NB4 (cell line): ENCODE measurements around the gene PDE3B.
"Not testable (repeated sequence)": the region's sequence is repeated elsewhere in the genome, so short reads cannot be mapped to it uniquely, and the experiment has no call there.

Experiments used
- DNase-seq: peaks from one replicate; pipeline ENCODE4 v3.0.0; 2010; ENCODE audit warnings: low read depth
- H3K4me3 ChIP-seq: one replicate; pipeline ENCODE4 v1.5.1; 2011; ENCODE audit warnings: mild to moderate bottlenecking, low read depth, low read length, moderate library complexity
- MAX ChIP-seq: IDR thresholded peaks from 2 replicates; pipeline ENCODE4 v1.6.1; 2011; ENCODE audit warnings: low read depth, low read length
- MYC ChIP-seq: IDR thresholded peaks from 2 replicates; pipeline ENCODE4 v1.6.1; 2011; ENCODE audit warnings: low read depth, low read length
- POLR2A ChIP-seq: IDR thresholded peaks from 2 replicates; pipeline ENCODE4 v1.6.1; 2011; ENCODE audit warnings: mild to moderate bottlenecking; ENCODE audit not compliant: insufficient read length; ENCODE audit errors: extremely low read depth
- TF ChIP-seq, protein P1 (sequence below): IDR thresholded peaks from one replicate; pipeline ENCODE4 v1.5.1; 2012; ENCODE audit warnings: low read depth, low read length

The PDE3B gene

DNA sequence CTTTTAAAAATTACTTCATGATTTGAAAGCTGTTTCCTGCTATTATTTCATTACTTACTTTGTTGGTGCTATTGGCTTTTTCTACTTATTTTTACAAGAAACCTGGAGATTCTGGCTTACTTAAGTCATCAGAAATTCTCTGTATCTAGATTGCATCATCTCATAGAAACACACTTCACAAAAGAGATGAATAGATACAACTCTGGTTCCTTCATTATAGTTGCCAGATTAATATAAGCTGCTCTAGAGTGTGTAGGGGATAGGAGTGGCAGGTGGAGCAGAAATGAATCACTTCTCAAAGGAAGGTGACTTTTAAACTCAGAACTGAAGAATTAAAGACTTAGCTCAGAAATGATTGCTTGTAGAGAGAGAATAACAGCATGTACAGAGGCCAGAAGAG lies 228.4 kb downstream of the PDE3B start:
- DNase-seq = no peak
- H3K4me3 ChIP-seq = no peak overlapping the region
- TF ChIP-seq MAX = no peak
- TF ChIP-seq POLR2A = no peak
- TF ChIP-seq MYC = no peak
- TF ChIP-seq, protein P1, sequence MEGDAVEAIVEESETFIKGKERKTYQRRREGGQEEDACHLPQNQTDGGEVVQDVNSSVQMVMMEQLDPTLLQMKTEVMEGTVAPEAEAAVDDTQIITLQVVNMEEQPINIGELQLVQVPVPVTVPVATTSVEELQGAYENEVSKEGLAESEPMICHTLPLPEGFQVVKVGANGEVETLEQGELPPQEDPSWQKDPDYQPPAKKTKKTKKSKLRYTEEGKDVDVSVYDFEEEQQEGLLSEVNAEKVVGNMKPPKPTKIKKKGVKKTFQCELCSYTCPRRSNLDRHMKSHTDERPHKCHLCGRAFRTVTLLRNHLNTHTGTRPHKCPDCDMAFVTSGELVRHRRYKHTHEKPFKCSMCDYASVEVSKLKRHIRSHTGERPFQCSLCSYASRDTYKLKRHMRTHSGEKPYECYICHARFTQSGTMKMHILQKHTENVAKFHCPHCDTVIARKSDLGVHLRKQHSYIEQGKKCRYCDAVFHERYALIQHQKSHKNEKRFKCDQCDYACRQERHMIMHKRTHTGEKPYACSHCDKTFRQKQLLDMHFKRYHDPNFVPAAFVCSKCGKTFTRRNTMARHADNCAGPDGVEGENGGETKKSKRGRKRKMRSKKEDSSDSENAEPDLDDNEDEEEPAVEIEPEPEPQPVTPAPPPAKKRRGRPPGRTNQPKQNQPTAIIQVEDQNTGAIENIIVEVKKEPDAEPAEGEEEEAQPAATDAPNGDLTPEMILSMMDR = no peak

GRCh38 chr11:14873632-14874031 lies 230.0 kb downstream of the PDE3B start:
- TF ChIP-seq POLR2A (no peak), MYC (no peak), MAX (no peak)
- TF ChIP-seq, protein P1 = no peak
- H3K4me3 ChIP-seq = no peak overlapping the region
- no peak for DNase-seq

DNA sequence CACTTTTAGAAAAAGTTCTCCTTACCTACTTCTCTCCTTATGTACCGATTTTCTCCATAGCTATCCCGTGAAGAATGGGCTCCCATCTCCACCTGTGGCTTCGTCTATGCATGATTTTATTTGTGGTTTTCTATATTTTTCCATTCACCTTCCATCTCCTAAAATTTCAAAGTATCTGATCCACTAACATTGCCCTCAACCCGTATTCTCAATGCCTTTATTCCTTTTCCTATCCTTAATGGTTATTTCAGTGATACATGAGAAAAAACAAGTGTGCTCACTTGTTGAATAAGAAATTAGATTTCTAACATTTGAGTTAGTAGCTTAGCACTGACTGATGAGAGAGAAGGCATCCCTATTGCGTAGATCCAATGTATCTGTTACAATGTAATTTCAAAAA lies 231.6 kb downstream of the PDE3B start:
- no peak for DNase-seq
- TF ChIP-seq MAX (no peak), MYC (no peak), POLR2A (no peak)
- TF ChIP-seq, protein P1 = no peak
- H3K4me3 ChIP-seq = no peak overlapping the region

DNA sequence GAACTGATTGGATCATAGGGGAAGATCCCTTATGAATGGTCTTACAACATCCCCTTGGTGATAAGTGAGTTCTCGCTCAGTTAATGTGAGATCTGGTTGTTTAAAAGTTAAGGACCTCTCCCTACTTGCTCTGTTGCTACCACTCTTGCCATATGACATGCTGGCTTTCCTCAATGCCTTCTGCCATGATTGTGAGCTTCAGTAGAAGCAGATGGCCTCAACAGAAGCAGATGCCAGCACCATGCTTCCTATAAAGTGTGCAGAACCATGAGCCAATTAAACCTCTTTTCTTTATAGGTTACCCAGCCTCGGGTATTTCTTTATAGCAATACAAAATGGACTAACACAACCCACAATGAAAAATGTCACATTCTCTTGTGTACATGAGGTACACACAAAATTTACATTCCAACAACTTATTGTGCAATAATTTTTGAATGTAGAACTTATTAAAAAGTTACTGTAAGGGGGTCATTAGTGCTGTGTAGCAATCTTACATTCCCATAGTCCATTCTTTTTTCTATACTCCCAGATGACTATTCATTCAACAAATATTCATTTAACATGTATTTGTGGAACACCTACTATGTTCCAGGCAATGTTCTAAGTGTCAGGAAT lies 238.1 kb downstream of the PDE3B start:
- H3K4me3 ChIP-seq = no peak overlapping the region
- DNase-seq = no peak
- TF ChIP-seq POLR2A (no peak), MAX (no peak), MYC (no peak)
- TF ChIP-seq, protein P1 = no peak

- H3K4me3 ChIP-seq = no peak overlapping the region
- TF ChIP-seq POLR2A (no peak), MYC (no peak), MAX (no peak)
- TF ChIP-seq, protein P1 = no peak
- DNase-seq = no peak
These were observed 238.6 kb downstream of the PDE3B start for GRCh38 chr11:14882196-14882595.

DNA sequence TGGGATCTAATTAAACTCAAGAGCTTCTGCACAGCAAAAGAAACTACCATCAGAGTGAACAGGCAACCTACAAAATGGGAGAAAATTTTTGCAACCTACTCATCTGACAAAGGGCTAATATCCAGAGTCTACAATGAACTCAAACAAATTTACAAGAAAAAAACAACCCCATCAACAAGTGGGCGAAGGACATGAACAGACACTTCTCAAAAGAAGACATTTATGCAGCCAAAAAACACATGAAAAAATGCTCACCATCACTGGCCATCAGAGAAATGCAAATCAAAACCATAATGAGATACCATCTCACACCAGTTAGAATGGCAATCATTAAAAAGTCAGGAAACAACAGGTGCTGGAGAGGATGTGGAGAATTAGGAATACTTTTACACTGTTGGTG lies 240.1 kb downstream of the PDE3B start:
- not testable (repeated sequence) for H3K4me3 ChIP-seq, DNase-seq
